Measurements from ENCODE around the gene SLC26A8.

GRCh38 chr6:36067374-36068011 lies 43.1 kb upstream of the SLC26A8 start:
- TF ChIP-seq CTCF (IDR thresholded peaks at IDR 0.05) (no peak), POLR2A (IDR thresholded peaks at IDR 0.05) (no peak), EP300 (IDR thresholded peaks at IDR 0.05) (no peak)

Measured in tibial nerve (tissue), 4 donors.